GM23338 (cell line): ENCODE measurements around the gene CDKAL1. TPM values are rescaled to one million over a fixed set of nuclear protein-coding genes. Genes with fewer than 3 reads are reported as not detected.

Source experiments
- ATAC-seq: fragments of 200-7000 bp; cut with Tn5 transposase; 3 replicates; pipeline ENCODE4 v1.9.1; 2020
- DNase-seq: peaks from one replicate; pipeline ENCODE4 v3.0.0-alpha.2; 2015; ENCODE audit warnings: low spot score
- H2AFZ ChIP-seq: fragments of 200-600 bp; sonication (generic); 2 replicates; pipeline ENCODE4 v1.8.0; 2016; ENCODE audit warnings: antibody characterized with exemption, mild to moderate bottlenecking, moderate library complexity
- H3F3A ChIP-seq: fragments of 200-600 bp; sonication (generic); replicated peaks from 2 replicates; pipeline ENCODE4 v1.8.0; 2017; ENCODE audit warnings: antibody characterized with exemption, mixed run types, low read depth
- H3K27ac ChIP-seq: fragments of 200-600 bp; sonication (generic); 2 replicates; pipeline ENCODE4 v1.6.1; 2016; ENCODE audit warnings: low read depth
- H3K27me3 ChIP-seq: fragments of 200-600 bp; sonication (generic); 2 replicates; pipeline ENCODE4 v1.8.0; 2016; ENCODE audit warnings: mild to moderate bottlenecking, mixed run types, moderate library complexity; ENCODE audit not compliant: insufficient read depth
- H3K36me3 ChIP-seq: fragments of 200-600 bp; sonication (generic); 2 replicates; pipeline ENCODE4 v1.8.0; 2016; ENCODE audit warnings: mild to moderate bottlenecking; ENCODE audit not compliant: insufficient read depth
- H3K4me1 ChIP-seq: fragments of 200-600 bp; sonication (generic); 2 replicates; pipeline ENCODE4 v1.8.0; 2016; ENCODE audit warnings: mild to moderate bottlenecking, moderate library complexity; ENCODE audit not compliant: insufficient read depth
- H3K4me2 ChIP-seq: fragments of 200-600 bp; sonication (generic); 2 replicates; pipeline ENCODE4 v1.7.1; 2017; ENCODE audit warnings: mixed run types
- H3K4me3 ChIP-seq: fragments of 200-600 bp; sonication (generic); 2 replicates; pipeline ENCODE4 v1.6.1; 2016; ENCODE audit warnings: mixed run types
- H3K79me2 ChIP-seq: fragments of 200-600 bp; sonication (generic); replicated peaks from 2 replicates; pipeline ENCODE4 v1.8.0; 2017; ENCODE audit warnings: mild to moderate bottlenecking; ENCODE audit not compliant: insufficient read depth
- H3K9me2 ChIP-seq: fragments of 200-600 bp; sonication (generic); 2 replicates; pipeline ENCODE4 v1.8.0; 2017; ENCODE audit not compliant: insufficient read depth
- H4K20me1 ChIP-seq: fragments of 200-600 bp; sonication (generic); replicated peaks from 2 replicates; pipeline ENCODE4 v1.8.0; 2017; ENCODE audit warnings: mild to moderate bottlenecking; ENCODE audit not compliant: insufficient read depth
- H3K27ac Mint-ChIP-seq: 2 replicates; pipeline ENCODE4 v1.8.0; 2020; ENCODE audit warnings: inconsistent platforms, mild to moderate bottlenecking, moderate library complexity, mixed read lengths
- H3K27me3 Mint-ChIP-seq: 3 replicates; pipeline ENCODE4 v1.8.0; 2022; ENCODE audit warnings: low read depth, mild to moderate bottlenecking, moderate library complexity, mixed read lengths, inconsistent platforms; ENCODE audit not compliant: insufficient read depth, poor library complexity
- H3K36me3 Mint-ChIP-seq: 3 replicates; pipeline ENCODE4 v1.8.0; 2021; ENCODE audit warnings: low read depth, mild to moderate bottlenecking, inconsistent platforms, moderate library complexity, mixed read lengths
- H3K4me1 Mint-ChIP-seq: 3 replicates; pipeline ENCODE4 v1.8.0; 2020; ENCODE audit warnings: mild to moderate bottlenecking, inconsistent platforms, mixed read lengths
- H3K4me3 Mint-ChIP-seq: 3 replicates; pipeline ENCODE4 v1.8.0; 2021; ENCODE audit warnings: moderate library complexity, mild to moderate bottlenecking, inconsistent platforms, mixed read lengths
- H3K9me3 Mint-ChIP-seq: 3 replicates; pipeline ENCODE4 v1.8.0; 2020; ENCODE audit warnings: moderate library complexity, mild to moderate bottlenecking, inconsistent platforms, mixed read lengths
- EZH2phosphoT487 ChIP-seq: fragments of 200-600 bp; sonication (generic); IDR thresholded peaks from one replicate; pipeline ENCODE4 v1.8.1; 2018; ENCODE audit warnings: antibody characterized with exemption; ENCODE audit not compliant: unreplicated experiment
- polyA plus RNA-seq: library from polyadenylated mRNA; unstranded; fragments of >200 nt; fragmentation: Nextera tagmentation; extraction: Ambion mirVana; gene quantifications from 2 replicates; pipeline ENCODE4 v1.2.1, GENCODE V29; 2016
- total RNA-seq: library from RNA; depleted of rRNA; stranded (reverse); fragments of >200 nt; shearing (Covaris generic); gene quantifications from 2 replicates; pipeline ENCODE4 v1.2.3, GENCODE V29; 2014
- TF ChIP-seq, protein P1 (sequence below), 2 experiments: fragments of 200-600 bp in 1 of 2; sonication (generic) in 1 of 2; conservative IDR thresholded peaks; 2 replicates each; pipeline versions ENCODE4 v1.5.1 to v1.6.1; 2016 to 2017; ENCODE audit warnings: antibody characterized with exemption in 2 of 2, low read depth in 2 of 2, mild to moderate bottlenecking in 2 of 2, moderate library complexity in 1 of 2
- TF ChIP-seq, protein P2 (sequence below): IDR thresholded peaks from 2 replicates; pipeline ENCODE4 v1.6.1; 2016; ENCODE audit warnings: antibody characterized with exemption
- TF ChIP-seq, protein P3 (sequence below): IDR thresholded peaks from one replicate; pipeline ENCODE4 v1.6.1; 2018; ENCODE audit warnings: antibody characterized with exemption; ENCODE audit not compliant: unreplicated experiment

CDKAL1 gene
- total and polyA plus RNA-seq, 2 experiments from 2014 or later, result 17.8 to 35.0 TPM

DNA sequence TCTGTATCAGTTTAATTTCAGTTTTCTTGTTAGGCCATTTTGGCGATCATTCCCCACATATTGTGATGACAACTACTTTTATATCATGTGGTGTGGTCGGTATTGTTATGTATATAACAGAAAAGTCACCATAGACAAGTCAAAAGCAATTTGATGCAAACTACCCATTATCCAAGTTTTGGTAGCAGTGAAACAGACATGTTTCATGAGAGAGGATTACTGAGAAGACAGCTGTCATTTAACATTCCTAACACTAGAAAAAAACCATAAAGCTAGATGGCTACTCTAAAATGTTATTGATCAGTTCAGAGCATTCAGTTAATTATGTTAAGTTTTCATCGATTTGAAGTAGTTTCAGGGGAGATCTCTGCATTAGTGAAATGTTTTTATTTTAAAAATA lies 597.1 kb downstream of the CDKAL1 start:
- Histone ChIP-seq H3K36me3 (no peaks in the 10 kb centered on the region), H3K4me2 (peak overlapping the region; percentile 4; the same call in 1 of the 2 replicates), H4K20me1 (no peaks in the 10 kb centered on the region), H3K27me3 (no peaks in the 10 kb centered on the region), H3K27ac (no peak overlapping the region), H2AFZ (no peak overlapping the region), H3K9me2 (no peaks in the 10 kb centered on the region), H3K4me1 (peaks cover 37% of the 10 kb centered on the region), H3K4me3 (no peak overlapping the region), H3K79me2 (no peaks in the 10 kb centered on the region), H3F3A (no peaks in the 10 kb centered on the region)
- Mint-ChIP-seq H3K27me3 (no peaks in the 10 kb centered on the region), H3K4me3 (no peak overlapping the region; the same call in 2 of the 3 replicates), H3K36me3 (no peaks in the 10 kb centered on the region), H3K9me3 (no peaks in the 10 kb centered on the region), H3K4me1 (peaks cover 55% of the 10 kb centered on the region), H3K27ac (peak overlapping the region; percentile 24)
- DNase-seq (no peak), ATAC-seq (no peak)
- TF ChIP-seq, protein P1, sequence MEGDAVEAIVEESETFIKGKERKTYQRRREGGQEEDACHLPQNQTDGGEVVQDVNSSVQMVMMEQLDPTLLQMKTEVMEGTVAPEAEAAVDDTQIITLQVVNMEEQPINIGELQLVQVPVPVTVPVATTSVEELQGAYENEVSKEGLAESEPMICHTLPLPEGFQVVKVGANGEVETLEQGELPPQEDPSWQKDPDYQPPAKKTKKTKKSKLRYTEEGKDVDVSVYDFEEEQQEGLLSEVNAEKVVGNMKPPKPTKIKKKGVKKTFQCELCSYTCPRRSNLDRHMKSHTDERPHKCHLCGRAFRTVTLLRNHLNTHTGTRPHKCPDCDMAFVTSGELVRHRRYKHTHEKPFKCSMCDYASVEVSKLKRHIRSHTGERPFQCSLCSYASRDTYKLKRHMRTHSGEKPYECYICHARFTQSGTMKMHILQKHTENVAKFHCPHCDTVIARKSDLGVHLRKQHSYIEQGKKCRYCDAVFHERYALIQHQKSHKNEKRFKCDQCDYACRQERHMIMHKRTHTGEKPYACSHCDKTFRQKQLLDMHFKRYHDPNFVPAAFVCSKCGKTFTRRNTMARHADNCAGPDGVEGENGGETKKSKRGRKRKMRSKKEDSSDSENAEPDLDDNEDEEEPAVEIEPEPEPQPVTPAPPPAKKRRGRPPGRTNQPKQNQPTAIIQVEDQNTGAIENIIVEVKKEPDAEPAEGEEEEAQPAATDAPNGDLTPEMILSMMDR (conservative IDR thresholded peaks at IDR 0.05; ENCODE audit: low read depth in 2 of 2), result no peak
- TF ChIP-seq, protein P2, sequence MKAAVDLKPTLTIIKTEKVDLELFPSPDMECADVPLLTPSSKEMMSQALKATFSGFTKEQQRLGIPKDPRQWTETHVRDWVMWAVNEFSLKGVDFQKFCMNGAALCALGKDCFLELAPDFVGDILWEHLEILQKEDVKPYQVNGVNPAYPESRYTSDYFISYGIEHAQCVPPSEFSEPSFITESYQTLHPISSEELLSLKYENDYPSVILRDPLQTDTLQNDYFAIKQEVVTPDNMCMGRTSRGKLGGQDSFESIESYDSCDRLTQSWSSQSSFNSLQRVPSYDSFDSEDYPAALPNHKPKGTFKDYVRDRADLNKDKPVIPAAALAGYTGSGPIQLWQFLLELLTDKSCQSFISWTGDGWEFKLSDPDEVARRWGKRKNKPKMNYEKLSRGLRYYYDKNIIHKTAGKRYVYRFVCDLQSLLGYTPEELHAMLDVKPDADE, result no peak

DNA sequence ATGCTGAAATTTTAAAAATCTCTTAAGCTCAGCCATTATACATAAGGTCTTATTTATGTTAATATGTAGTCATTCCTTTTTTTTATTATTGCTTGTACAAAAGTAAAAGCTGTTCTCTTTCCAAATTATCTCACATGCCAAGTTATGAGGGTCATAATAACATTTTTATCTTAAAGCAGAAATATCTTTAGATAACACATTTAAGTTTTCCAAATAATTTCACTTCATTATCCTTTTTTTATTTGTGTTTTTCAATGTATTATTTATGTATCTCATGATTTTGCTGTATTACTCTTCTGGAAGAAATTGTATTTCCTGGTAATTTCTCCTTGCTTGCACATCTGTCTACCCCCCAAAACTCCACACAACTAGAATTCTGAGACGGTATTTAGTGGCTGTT lies 598.2 kb downstream of the CDKAL1 start:
- Mint-ChIP-seq H3K4me3 (no peak overlapping the region), H3K36me3 (no peaks in the 10 kb centered on the region), H3K9me3 (no peaks in the 10 kb centered on the region), H3K4me1 (peaks cover 65% of the 10 kb centered on the region), H3K27me3 (no peaks in the 10 kb centered on the region), H3K27ac (peak overlapping the region; percentile 79; the same call in 1 of the 2 replicates)
- Histone ChIP-seq H3K4me3 (no peak overlapping the region), H3K36me3 (no peaks in the 10 kb centered on the region), H4K20me1 (no peaks in the 10 kb centered on the region), H3K27ac (peak overlapping the region; percentile 35; the same call in 1 of the 2 replicates), H3K4me2 (peak overlapping the region; percentile 44), H3K79me2 (no peaks in the 10 kb centered on the region), H2AFZ (no peak overlapping the region), H3F3A (no peaks in the 10 kb centered on the region), H3K9me2 (no peaks in the 10 kb centered on the region), H3K4me1 (peaks cover 44% of the 10 kb centered on the region), H3K27me3 (no peaks in the 10 kb centered on the region)
- DNase-seq (no peak), ATAC-seq (no peak)
- TF ChIP-seq EZH2phosphoT487, result no peak

DNA sequence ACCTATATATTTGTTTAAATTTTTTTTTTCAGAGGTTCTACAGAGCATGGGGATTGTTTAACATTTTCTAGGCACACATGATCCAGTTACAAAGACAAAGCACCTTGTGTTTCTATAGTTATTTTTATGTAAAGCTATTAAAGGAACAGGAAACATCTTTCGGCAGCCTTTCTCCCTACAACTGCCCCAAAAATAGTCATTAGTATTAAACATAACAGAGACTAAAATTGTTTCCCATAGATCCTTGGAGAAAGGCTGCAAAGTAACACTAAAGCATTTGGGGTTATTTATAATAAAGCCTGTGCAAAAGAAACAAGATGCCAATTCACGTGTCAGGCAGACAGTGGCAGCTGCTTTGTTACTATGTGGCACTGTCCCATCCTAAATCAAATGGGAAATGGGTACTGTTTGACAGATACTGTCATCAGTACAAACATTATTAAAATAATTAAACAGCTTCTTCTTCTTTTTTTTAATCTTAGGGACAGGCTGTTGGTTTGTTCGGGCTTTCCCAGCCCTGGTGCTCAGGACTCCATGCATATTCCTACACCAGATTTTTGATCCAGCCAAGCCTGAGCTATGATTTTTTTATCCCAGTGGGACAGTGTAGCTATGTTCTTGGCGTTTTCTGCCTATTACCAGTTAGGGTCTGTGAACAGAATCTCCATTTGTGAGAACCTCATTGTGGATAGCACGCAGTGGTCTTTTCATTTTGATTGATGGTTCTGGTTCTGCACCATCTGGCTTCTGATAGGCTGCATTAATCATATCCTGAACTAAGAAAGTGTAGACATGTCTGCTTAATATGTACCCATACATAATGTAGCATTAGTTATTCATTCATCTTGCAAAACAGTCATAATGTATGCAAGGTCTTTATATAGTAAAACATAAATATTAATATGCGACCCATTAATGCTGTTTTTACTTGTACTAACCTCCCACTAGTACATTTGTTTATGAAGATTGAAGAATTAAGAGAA lies 598.9 kb downstream of the CDKAL1 start:
- peak overlapping the region; percentile 44 for H3K4me2 ChIP-seq
- Mint-ChIP-seq H3K27ac (peak overlapping the region; percentile 79; the same call in 1 of the 2 replicates), H3K27me3 (no peaks in the 10 kb centered on the region), H3K36me3 (no peaks in the 10 kb centered on the region), H3K4me1 (peaks cover 72% of the 10 kb centered on the region), H3K4me3 (no peak overlapping the region), H3K9me3 (no peaks in the 10 kb centered on the region)
- no peaks in the 10 kb centered on the region for H3K9me2 ChIP-seq
- H3K27me3 ChIP-seq, result no peaks in the 10 kb centered on the region
- no peak overlapping the region for H2AFZ ChIP-seq
- H3K27ac ChIP-seq, result peak overlapping the region; percentile 35
- no peaks in the 10 kb centered on the region for H3K36me3 ChIP-seq
- no peaks in the 10 kb centered on the region for H3F3A ChIP-seq
- H3K79me2 ChIP-seq, result no peaks in the 10 kb centered on the region
- peak; percentile 42; the same call in 2 of the 3 replicates for ATAC-seq
- no peak for DNase-seq
- no peaks in the 10 kb centered on the region for H4K20me1 ChIP-seq
- H3K4me1 ChIP-seq, result peaks cover 51% of the 10 kb centered on the region
- no peak overlapping the region for H3K4me3 ChIP-seq
- TF ChIP-seq, protein P3, sequence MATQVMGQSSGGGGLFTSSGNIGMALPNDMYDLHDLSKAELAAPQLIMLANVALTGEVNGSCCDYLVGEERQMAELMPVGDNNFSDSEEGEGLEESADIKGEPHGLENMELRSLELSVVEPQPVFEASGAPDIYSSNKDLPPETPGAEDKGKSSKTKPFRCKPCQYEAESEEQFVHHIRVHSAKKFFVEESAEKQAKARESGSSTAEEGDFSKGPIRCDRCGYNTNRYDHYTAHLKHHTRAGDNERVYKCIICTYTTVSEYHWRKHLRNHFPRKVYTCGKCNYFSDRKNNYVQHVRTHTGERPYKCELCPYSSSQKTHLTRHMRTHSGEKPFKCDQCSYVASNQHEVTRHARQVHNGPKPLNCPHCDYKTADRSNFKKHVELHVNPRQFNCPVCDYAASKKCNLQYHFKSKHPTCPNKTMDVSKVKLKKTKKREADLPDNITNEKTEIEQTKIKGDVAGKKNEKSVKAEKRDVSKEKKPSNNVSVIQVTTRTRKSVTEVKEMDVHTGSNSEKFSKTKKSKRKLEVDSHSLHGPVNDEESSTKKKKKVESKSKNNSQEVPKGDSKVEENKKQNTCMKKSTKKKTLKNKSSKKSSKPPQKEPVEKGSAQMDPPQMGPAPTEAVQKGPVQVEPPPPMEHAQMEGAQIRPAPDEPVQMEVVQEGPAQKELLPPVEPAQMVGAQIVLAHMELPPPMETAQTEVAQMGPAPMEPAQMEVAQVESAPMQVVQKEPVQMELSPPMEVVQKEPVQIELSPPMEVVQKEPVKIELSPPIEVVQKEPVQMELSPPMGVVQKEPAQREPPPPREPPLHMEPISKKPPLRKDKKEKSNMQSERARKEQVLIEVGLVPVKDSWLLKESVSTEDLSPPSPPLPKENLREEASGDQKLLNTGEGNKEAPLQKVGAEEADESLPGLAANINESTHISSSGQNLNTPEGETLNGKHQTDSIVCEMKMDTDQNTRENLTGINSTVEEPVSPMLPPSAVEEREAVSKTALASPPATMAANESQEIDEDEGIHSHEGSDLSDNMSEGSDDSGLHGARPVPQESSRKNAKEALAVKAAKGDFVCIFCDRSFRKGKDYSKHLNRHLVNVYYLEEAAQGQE, result no peak
